C1 segment of cervical spinal cord (tissue), 14 donors: Measurements from ENCODE around the gene AKAP11.
"Not testable (repeated sequence)": the region's sequence is repeated elsewhere in the genome, so short reads cannot be mapped to it uniquely, and the experiment has no call there.

Experiments used
- DNase-seq, 14 donors: peaks; one replicate each; lab custom pipeline; 2025; lab: John Stamatoyannopoulos, UW

The AKAP11 gene

DNA sequence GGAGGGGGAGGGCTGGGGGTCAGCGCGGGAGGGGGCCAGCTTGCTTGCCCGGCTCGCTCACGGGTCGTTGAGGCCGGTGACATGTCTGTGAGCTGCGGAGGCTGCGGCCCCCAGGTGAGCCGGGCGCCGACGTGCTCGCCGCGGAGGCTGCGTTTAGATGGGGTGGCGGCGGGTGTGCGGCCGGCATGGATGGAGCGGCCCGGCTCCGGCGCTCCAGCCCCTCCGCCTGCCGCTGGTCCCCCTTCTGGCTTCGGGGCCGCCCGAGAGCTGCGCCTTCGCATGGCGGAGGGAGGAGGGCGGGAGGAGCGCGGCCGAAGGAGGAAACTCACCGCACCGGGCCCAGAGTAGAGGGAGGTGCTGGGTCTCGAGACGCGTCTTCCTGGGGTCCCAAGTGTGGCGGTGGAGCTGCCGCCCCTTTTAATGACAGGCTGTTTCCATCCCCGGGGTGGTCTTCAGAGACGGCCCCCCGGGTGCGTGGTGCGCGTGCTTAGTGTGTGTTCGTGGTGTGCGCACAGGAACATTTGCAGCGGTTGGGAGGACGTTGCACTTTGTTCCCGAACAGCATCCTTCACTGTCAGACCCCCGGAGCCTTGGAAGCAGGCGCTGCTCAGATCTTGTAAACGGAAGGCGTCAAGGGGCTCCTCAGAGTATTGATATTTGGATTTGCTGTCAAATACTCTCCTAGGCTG lies at the start of gene AKAP11:
AKAP11 (plus strand) TSS at position 38 of the 689 bp plus-strand sequence. CDS start 14,197 bp downstream, outside the sequence.
- peak in 10 of 14 donors; percentile 37 to 77 (median 50) for DNase-seq

DNA sequence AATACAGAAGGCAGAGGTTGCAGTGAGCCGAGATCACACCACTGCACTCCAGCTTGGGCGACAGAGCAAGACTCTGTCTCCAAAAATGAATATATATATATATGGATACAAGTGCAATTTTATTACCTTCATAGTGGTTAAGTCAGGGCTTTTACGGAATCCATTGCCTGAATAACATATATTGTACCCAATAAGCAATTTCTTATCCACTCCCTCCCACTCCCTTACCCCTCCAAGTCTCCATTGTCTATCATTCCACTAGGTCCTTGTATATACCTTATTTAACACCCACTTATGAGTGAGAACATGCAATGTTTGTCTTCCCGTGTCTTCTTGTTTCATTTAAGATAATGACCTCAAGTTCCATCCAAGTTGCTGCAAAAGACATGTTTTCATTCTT lies 48.3 kb upstream of the AKAP11 start:
- DNase-seq = no peak

DNA sequence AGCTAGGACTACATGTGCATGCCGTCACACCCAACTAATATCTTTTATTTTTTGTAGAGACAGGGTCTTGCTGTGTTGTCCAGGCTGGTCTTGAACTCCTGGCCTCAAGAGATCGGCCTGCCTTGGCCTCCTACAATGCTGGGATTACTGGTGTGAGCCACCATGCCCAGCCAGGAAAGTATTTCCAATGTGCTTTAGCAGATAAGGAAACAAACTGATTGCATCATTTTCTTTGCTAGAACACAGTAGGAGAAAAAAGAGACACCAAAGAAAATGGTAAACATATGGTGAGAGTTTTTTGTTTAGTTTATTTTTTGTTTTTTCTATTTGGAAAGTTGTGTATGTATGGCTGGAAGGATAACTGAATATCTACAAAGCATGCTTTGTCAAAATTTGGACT lies 46.9 kb upstream of the AKAP11 start:
- no peak for DNase-seq

DNA sequence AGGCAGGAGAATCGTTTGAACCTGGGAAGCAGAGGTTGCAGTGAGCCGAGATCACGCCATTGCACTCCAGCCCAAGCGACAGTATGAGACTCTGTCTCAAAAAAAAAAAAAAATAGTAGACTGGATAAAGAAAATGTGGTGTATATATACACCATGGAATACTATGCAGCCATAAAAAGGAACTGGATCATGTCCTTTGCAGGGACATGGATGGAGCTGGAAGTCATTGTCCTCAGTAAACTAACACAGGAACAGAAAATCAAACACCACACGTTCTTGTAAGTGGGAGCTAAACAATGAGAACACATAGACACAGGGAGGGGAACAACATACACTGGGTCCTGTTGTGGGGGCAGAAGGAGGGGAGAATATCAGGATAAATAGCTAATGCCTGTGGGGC lies 45.2 kb upstream of the AKAP11 start:
- DNase-seq = not testable (repeated sequence)

- no peak for DNase-seq
Measured at GRCh38 chr13:42228527-42228926, 43.4 kb upstream of the AKAP11 start.

- no peak for DNase-seq
Measured at GRCh38 chr13:42229287-42229686, 42.7 kb upstream of the AKAP11 start.

GRCh38 chr13:42232671-42233070 lies 39.3 kb upstream of the AKAP11 start:
- no peak for DNase-seq

DNA sequence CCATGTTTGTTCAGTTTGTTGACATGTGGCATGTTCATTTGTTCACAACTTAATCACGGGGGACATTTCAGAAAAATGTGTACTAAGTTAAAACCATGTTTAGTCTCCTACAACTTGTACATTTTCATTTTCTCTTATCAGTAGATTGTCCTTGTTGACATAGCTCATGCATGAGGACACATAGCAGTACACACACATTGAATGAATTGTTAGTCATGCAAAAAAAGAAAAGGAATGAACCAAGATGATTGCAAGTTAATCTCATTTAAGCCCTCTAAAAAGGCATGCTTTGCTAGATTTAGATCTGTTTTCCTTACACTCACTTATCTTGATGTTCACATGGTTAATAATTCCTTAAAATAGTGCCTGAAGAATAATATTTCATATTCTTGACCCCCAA lies 38.2 kb upstream of the AKAP11 start:
- no peak for DNase-seq

DNA sequence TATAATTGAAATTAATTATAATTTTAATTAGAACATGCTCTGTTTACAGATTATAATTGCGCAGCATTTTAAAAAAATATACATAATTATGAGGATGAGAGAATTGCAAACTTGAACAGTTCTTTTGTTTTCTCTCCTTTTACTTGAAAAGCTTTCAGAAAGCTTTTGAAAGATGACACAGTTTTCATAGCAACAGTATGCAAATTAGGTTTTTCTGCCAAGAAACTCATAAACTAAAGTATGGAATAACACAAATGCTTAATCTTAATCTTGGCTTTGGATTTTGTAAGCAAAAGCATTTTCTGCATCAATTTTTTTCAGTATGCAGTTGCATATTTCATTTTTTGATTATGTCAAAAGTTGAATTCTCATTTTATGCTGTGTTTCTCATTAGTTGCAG lies 32.8 kb upstream of the AKAP11 start:
- no peak for DNase-seq

DNA sequence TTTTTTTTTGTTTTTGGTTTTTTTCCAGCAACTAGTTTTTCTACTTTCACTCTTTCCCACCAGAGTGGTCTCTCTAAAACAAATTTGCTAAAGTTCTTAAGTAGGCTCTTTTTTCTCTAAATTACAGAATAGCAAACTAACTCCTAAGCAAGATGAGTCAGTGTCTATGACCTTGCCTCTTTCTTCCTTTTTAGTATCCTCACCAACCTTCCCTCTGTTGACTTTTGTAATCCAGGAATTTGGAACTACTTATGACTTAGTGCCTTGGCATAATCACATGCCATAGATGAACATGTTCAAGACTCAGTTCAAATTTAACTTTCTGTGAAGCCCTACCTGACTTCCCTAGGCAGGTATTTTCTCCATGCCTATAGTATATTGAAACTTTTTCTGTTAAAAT lies 32.3 kb upstream of the AKAP11 start:
- no peak for DNase-seq

DNA sequence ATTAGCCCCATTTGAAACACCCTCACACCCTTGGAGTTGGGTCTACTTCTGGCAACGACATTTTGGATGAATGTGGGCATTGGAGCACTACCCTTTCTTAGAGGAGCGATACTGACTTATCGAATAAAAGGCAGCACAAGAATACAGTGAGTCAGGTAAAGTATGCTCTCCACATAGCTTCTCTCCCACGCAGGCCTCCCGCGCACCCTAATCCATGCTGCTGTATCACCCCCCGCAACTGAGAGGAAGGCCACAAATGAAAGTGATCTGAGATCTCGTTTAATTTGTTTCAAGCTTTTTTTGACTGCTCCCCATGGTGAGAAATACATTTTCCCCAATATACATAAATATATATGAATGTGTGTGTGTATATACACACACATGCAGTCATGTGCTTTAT lies 25.4 kb upstream of the AKAP11 start:
- DNase-seq = no peak

GRCh38 chr13:42247883-42248282 lies 24.1 kb upstream of the AKAP11 start:
- DNase-seq = no peak

DNA sequence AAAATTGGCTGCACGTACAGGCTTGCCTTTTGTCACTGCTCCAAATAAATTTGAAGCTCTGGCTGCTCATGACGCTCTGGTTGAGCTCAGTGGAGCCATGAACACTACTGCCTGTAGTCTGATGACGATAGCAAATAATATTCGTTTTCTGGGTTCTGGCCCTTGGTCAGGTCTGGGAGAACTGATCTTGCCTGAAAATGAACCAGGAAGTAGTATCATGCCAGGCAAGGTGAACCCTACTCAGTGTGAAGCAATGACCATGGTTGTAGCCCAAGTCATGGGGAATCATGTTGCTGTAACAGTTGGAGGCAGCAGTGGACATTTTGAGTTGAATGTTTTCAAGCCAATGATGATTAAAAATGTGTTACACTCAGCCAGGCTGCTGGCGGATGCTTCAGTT lies 16.1 kb upstream of the AKAP11 start:
- DNase-seq = no peak

GRCh38 chr13:42258747-42259146 lies 13.2 kb upstream of the AKAP11 start:
- DNase-seq = no peak

- no peak for DNase-seq
Measured at GRCh38 chr13:42259515-42259914, 12.4 kb upstream of the AKAP11 start.

- DNase-seq = no peak
Measured at GRCh38 chr13:42260903-42261654, 10.9 kb upstream of the AKAP11 start.

DNA sequence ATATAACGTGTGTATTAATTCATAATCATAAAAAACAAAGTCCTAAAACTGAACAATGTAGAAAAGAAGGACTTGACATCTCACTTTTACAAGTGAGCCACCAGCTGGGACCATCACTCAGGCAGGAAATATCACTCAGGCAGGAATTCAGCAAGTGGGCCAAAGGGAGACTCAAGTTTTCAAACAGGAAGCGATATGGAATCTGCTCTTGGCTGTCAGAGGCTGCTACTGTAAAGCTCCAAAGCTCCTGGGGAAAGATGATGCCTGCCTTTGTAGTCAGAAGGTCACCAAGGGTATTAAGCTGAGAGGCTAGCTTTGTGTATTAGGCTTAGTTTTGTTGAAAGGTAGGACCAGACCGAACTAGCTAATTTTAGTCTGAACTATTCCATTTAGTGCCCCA lies 5.5 kb upstream of the AKAP11 start:
- no peak for DNase-seq

GRCh38 chr13:42270160-42270856 lies 1.6 kb upstream of the AKAP11 start:
- DNase-seq = no peak

DNA sequence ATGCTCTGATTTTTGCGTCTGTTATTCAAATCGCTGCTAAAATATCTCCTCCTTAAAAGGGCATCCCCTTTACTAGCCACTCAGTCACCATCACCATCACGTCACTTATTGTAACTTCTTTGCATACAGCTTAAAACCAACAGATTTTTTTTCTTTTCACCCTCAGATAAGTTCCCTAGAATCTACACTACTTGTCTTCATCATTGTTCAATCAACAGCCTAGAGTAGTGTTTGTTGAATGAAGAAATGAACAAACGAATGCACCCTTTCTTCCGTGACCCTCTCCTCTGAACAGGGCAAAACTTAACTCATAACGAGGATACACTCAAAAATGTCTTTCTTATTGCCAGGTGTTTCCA lies 1.1 kb upstream of the AKAP11 start:
- no peak for DNase-seq

GRCh38 chr13:42271337-42272114 lies 426 bp upstream of the AKAP11 start:
- peak; percentile 67 to 99 (median 94) for DNase-seq

GRCh38 chr13:42272804-42273175 lies 838 bp downstream of the AKAP11 start:
- no peak for DNase-seq
